ENCODE results near the gene HBP1. TPM values are rescaled to one million over a fixed set of nuclear protein-coding genes. Genes with fewer than 3 reads are reported as not detected.
"Not testable (repeated sequence)": the region's sequence is repeated elsewhere in the genome, so short reads cannot be mapped to it uniquely, and the experiment has no call there.

Gene HBP1
- total RNA-seq, 1 donor from 2014 or later, result 174 TPM

GRCh38 chr7:107185716-107186115, 16.9 kb downstream of the HBP1 start:
- no peak for DNase-seq (ENCODE audit: low read depth in 2 of 2)

- no peak for DNase-seq (ENCODE audit: low read depth in 2 of 2)
Observed at GRCh38 chr7:107186240-107186639, 17.4 kb downstream of the HBP1 start.

- DNase-seq (ENCODE audit: low read depth in 2 of 2), result no peak
Observed at GRCh38 chr7:107187774-107188173, 19.0 kb downstream of the HBP1 start.

- DNase-seq (ENCODE audit: low read depth in 2 of 2), result no peak
Observed at GRCh38 chr7:107190090-107190489, 21.3 kb downstream of the HBP1 start.

GRCh38 chr7:107194052-107194451, 25.2 kb downstream of the HBP1 start:
- no peak for DNase-seq (ENCODE audit: low read depth in 2 of 2)

GRCh38 chr7:107196834-107197610, 28.2 kb downstream of the HBP1 start:
- no peak for DNase-seq (ENCODE audit: low read depth in 2 of 2)

GRCh38 chr7:107201795-107202450, 33.1 kb downstream of the HBP1 start:
- DNase-seq (ENCODE audit: low read depth in 2 of 2), result peak; percentile 38 to 59

- no peak for DNase-seq (ENCODE audit: low read depth in 2 of 2)
Observed at GRCh38 chr7:107203607-107204006, 34.8 kb downstream of the HBP1 start.

GRCh38 chr7:107206136-107206535, 37.3 kb downstream of the HBP1 start:
- no peak for DNase-seq (ENCODE audit: low read depth in 2 of 2)

GRCh38 chr7:107206706-107207105, 37.9 kb downstream of the HBP1 start:
- no peak for DNase-seq (ENCODE audit: low read depth in 2 of 2)

- no peak for DNase-seq (ENCODE audit: low read depth in 2 of 2)
Observed at GRCh38 chr7:107207459-107207858, 38.7 kb downstream of the HBP1 start.

GRCh38 chr7:107208024-107208521, 39.3 kb downstream of the HBP1 start:
- no peak for DNase-seq (ENCODE audit: low read depth in 2 of 2)

GRCh38 chr7:107208563-107208962, 39.8 kb downstream of the HBP1 start:
- no peak for DNase-seq (ENCODE audit: low read depth in 2 of 2)

- no peak for DNase-seq (ENCODE audit: low read depth in 2 of 2)
Observed at GRCh38 chr7:107209565-107209964, 40.8 kb downstream of the HBP1 start.

GRCh38 chr7:107210400-107210799, 41.6 kb downstream of the HBP1 start:
- DNase-seq (ENCODE audit: low read depth in 2 of 2), result no peak

- no peak for DNase-seq (ENCODE audit: low read depth in 2 of 2)
Observed at GRCh38 chr7:107212725-107213124, 43.9 kb downstream of the HBP1 start.

- no peak for DNase-seq (ENCODE audit: low read depth in 2 of 2)
Observed at GRCh38 chr7:107213193-107213788, 44.5 kb downstream of the HBP1 start.

GRCh38 chr7:107213945-107214344, 45.1 kb downstream of the HBP1 start:
- DNase-seq (ENCODE audit: low read depth in 2 of 2), result no peak

GRCh38 chr7:107219563-107220244, 50.9 kb downstream of the HBP1 start:
- DNase-seq (ENCODE audit: low read depth in 2 of 2), result no peak

GRCh38 chr7:107220356-107220755, 51.6 kb downstream of the HBP1 start:
- DNase-seq (ENCODE audit: low read depth in 2 of 2), result no peak

- DNase-seq (ENCODE audit: low read depth in 2 of 2), result not testable (repeated sequence)
Observed at GRCh38 chr7:107220806-107221205, 52.0 kb downstream of the HBP1 start.

All from lung microvascular endothelial cell (primary cell).